K562 (cell line): ENCODE results near the gene ZNF48. TPM values are rescaled to one million over a fixed set of nuclear protein-coding genes. Genes with fewer than 3 reads are reported as not detected.

Source experiments
- CBX2 ChIP-seq: fragments of 200-600 bp; sonication (generic); IDR thresholded peaks from one replicate; pipeline ENCODE4 v1.6.1; 2012; ENCODE audit warnings: mild to moderate bottlenecking, low read length, inconsistent platforms; ENCODE audit not compliant: insufficient read depth, poor library complexity, severe bottlenecking
- FOS ChIP-seq: IDR thresholded peaks from 3 replicates; pipeline ENCODE4 v1.6.1; 2011; ENCODE audit not compliant: insufficient read length; ENCODE audit errors: extremely low read depth
- KAT2B ChIP-seq: IDR thresholded peaks from one replicate; pipeline ENCODE4 v1.6.1; 2012; ENCODE audit warnings: low read depth, mild to moderate bottlenecking, control low read depth, inconsistent platforms, low read length, moderate library complexity
- KAT7 ChIP-seq: sonication (generic); formaldehyde crosslinking; IDR thresholded peaks from 2 replicates; pipeline ENCODE4 v1.8.0; 2022; ENCODE audit warnings: missing genetic modification reagents, mild to moderate bottlenecking, borderline replicate concordance
- MIER1 ChIP-seq: fragments of 450-650 bp; IDR thresholded peaks from 2 replicates; pipeline ENCODE4 v1.6.1; 2016; ENCODE audit warnings: antibody characterized with exemption, mild to moderate bottlenecking, low read depth
- MTF1 ChIP-seq: fragments of 250-450 bp; sonication (Bioruptor Pico); IDR thresholded peaks from 2 replicates; pipeline ENCODE4 v1.9.0; 2021; ENCODE audit warnings: moderate library complexity, mild to moderate bottlenecking, inconsistent platforms, borderline replicate concordance
- NFATC3 ChIP-seq: fragments of 450-650 bp; IDR thresholded peaks from 2 replicates; pipeline ENCODE4 v1.6.1; 2017; ENCODE audit warnings: mild to moderate bottlenecking
- SP1 ChIP-seq: sonication (generic); formaldehyde crosslinking; IDR thresholded peaks from 2 replicates; pipeline ENCODE4 v1.8.1; 2022; ENCODE audit warnings: mild to moderate bottlenecking, missing genetic modification reagents
- SREBF1 ChIP-seq: fragments of 150-350 bp; IDR thresholded peaks from 2 replicates; pipeline ENCODE4 v1.6.1; 2014; ENCODE audit warnings: antibody characterized with exemption, low read depth, low read length, borderline replicate concordance
- ZEB2 ChIP-seq: fragments of 450-650 bp; IDR thresholded peaks from 2 replicates; pipeline ENCODE4 v1.6.1; 2016
- ZKSCAN1 ChIP-seq: fragments of 150-350 bp; IDR thresholded peaks from 2 replicates; pipeline ENCODE4 v1.6.1; 2016; ENCODE audit warnings: low read depth, low read length
- ZNF551 ChIP-seq: fragments of 250-450 bp; sonication (Bioruptor Pico); IDR thresholded peaks from 2 replicates; pipeline ENCODE4 v1.5.0; 2021; ENCODE audit warnings: mild to moderate bottlenecking, moderate library complexity
- ZNF668 ChIP-seq: fragments of 250-450 bp; sonication (Bioruptor Pico); IDR thresholded peaks from 2 replicates; pipeline ENCODE4 v1.8.0; 2022; ENCODE audit warnings: mild to moderate bottlenecking, inconsistent platforms
- polyA plus RNA-seq, 8 experiments: library from polyadenylated mRNA; depleted of rRNA in 4 of 8; stranded (reverse) in 5 of 8; unstranded in 3 of 8; fragments of >200 nt; fragmentation: Nextera tagmentation in 2 of 8; fragmentation: Illumina TruSeq in 1 of 8; extraction: Ambion mirVana in 2 of 8; extraction: Trizol in 1 of 8; gene quantifications; 2 replicates each; pipeline versions ENCODE4 v1.2.1 to v1.2.3, GENCODE V29; 2011 to 2014; ENCODE audit warnings: inconsistent platforms in 1 of 8, missing spikeins in 1 of 8
- total RNA-seq, 7 experiments: library from RNA; depleted of rRNA in 6 of 7; stranded (reverse); fragments of >200 nt in 6 of 7; fragmentation: Illumina TruSeq in 2 of 7; extraction: Trizol in 2 of 7; gene quantifications; 2 replicates each; pipeline versions ENCODE4 v1.2.1 to v1.2.3, GENCODE V29; 2011 to 2021; ENCODE audit warnings: low replicate concordance in 1 of 7
- TF ChIP-seq, protein P1 (sequence below), 2 experiments: fragments of 250-450 bp in 1 of 2; fragments of 450-650 bp in 1 of 2; sonication (Bioruptor Pico) in 1 of 2; IDR thresholded peaks; 2 replicates each; pipeline versions ENCODE4 v1.6.1 to v1.8.0; 2016 to 2021; ENCODE audit warnings: mild to moderate bottlenecking in 2 of 2, moderate library complexity in 2 of 2, missing compliant biosample characterization in 1 of 2, missing genetic modification characterization in 1 of 2
- TF ChIP-seq, protein P2 (sequence below): sonication (generic); formaldehyde crosslinking; IDR thresholded peaks from 2 replicates; pipeline ENCODE4 v1.8.1; 2023; ENCODE audit warnings: missing genetic modification reagents, mild to moderate bottlenecking, borderline replicate concordance
- TF ChIP-seq, protein P3 (sequence below): fragments of 150-350 bp; IDR thresholded peaks from 2 replicates; pipeline ENCODE4 v1.6.1; 2014; ENCODE audit warnings: low read depth, mild to moderate bottlenecking, low read length, borderline replicate concordance

The ZNF48 gene
- total and polyA plus RNA-seq, 9 of the 15 experiments (the other 6 are each of a cell fraction or from before 2014, with no cell fraction given) = 0.38 to 11.6 (median 4.7) TPM

DNA sequence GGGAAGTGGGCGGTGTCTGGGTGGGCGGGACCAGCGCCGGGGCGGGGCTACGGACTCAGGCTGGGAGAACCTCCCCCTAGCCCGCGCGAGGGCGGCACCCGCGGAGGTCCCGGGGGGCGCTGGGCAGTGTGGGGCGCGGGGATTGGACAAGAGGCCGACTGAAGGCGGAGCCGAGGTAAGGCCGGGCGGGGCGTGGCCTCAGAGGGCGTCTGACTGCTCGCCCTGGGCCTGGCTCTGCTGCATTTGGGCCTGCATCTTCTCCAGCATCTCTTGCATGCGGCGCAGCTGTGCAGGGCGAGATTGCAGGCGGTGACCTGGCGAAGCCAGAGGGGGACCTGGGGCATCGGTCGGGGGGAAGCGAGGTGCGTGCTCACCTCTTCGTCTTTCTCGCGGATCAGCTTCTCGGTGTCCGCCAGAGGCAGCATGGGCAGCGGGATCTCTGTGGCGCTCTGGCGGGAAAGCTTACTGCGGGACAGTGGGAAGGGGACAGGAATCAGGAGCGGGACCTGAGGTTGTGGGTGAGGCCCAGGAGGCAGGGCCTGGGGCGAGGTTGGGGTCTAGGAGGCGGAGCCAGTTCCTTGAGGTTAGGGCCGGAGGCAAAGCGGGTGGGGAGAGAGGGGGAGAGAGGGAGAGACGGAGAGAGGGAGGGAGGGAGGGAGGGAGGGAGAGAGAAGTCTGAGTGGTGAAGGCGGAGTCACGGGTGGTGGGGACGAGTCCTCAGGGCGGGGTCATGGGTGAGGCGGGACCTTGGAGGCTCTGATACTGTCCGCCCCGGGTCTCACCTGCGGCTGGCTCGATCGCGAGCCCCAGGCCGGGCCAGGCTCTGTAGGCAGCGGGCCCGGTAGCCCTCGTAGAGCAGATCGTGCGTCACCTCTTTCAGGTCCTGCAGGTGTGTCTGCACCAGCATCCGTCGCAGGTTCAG is 16.7 kb upstream of the ZNF48 start (continued):
- TF ChIP-seq, protein P1, sequence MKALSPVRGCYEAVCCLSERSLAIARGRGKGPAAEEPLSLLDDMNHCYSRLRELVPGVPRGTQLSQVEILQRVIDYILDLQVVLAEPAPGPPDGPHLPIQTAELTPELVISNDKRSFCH (CRISPR knock-in tag; IDR thresholded peaks at IDR 0.05) = no peak
- TF ChIP-seq, protein P1 (tag; IDR thresholded peaks at IDR 0.05) = peak; percentile 50; the same call in 1 of the 2 replicates
- TF ChIP-seq ZNF668 (CRISPR knock-in tag) (no peak), CBX2 (no peak), MIER1 (no peak), SREBF1 (no peak), SP1 (CRISPR knock-in tag) (peak; percentile 85), ZEB2 (no peak), KAT2B (no peak), NFATC3 (no peak), ZKSCAN1 (no peak), KAT7 (CRISPR knock-in tag) (no peak), MTF1 (CRISPR knock-in tag) (no peak), FOS (no peak), ZNF551 (no peak)
- TF ChIP-seq, protein P2, sequence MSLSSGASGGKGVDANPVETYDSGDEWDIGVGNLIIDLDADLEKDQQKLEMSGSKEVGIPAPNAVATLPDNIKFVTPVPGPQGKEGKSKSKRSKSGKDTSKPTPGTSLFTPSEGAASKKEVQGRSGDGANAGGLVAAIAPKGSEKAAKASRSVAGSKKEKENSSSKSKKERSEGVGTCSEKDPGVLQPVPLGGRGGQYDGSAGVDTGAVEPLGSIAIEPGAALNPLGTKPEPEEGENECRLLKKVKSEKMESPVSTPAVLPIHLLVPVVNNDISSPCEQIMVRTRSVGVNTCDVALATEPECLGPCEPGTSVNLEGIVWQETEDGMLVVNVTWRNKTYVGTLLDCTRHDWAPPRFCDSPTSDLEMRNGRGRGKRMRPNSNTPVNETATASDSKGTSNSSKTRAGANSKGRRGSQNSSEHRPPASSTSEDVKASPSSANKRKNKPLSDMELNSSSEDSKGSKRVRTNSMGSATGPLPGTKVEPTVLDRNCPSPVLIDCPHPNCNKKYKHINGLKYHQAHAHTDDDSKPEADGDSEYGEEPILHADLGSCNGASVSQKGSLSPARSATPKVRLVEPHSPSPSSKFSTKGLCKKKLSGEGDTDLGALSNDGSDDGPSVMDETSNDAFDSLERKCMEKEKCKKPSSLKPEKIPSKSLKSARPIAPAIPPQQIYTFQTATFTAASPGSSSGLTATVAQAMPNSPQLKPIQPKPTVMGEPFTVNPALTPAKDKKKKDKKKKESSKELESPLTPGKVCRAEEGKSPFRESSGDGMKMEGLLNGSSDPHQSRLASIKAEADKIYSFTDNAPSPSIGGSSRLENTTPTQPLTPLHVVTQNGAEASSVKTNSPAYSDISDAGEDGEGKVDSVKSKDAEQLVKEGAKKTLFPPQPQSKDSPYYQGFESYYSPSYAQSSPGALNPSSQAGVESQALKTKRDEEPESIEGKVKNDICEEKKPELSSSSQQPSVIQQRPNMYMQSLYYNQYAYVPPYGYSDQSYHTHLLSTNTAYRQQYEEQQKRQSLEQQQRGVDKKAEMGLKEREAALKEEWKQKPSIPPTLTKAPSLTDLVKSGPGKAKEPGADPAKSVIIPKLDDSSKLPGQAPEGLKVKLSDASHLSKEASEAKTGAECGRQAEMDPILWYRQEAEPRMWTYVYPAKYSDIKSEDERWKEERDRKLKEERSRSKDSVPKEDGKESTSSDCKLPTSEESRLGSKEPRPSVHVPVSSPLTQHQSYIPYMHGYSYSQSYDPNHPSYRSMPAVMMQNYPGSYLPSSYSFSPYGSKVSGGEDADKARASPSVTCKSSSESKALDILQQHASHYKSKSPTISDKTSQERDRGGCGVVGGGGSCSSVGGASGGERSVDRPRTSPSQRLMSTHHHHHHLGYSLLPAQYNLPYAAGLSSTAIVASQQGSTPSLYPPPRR (CRISPR knock-in tag) = peak; percentile 53; the same call in 1 of the 2 replicates
- TF ChIP-seq, protein P3, sequence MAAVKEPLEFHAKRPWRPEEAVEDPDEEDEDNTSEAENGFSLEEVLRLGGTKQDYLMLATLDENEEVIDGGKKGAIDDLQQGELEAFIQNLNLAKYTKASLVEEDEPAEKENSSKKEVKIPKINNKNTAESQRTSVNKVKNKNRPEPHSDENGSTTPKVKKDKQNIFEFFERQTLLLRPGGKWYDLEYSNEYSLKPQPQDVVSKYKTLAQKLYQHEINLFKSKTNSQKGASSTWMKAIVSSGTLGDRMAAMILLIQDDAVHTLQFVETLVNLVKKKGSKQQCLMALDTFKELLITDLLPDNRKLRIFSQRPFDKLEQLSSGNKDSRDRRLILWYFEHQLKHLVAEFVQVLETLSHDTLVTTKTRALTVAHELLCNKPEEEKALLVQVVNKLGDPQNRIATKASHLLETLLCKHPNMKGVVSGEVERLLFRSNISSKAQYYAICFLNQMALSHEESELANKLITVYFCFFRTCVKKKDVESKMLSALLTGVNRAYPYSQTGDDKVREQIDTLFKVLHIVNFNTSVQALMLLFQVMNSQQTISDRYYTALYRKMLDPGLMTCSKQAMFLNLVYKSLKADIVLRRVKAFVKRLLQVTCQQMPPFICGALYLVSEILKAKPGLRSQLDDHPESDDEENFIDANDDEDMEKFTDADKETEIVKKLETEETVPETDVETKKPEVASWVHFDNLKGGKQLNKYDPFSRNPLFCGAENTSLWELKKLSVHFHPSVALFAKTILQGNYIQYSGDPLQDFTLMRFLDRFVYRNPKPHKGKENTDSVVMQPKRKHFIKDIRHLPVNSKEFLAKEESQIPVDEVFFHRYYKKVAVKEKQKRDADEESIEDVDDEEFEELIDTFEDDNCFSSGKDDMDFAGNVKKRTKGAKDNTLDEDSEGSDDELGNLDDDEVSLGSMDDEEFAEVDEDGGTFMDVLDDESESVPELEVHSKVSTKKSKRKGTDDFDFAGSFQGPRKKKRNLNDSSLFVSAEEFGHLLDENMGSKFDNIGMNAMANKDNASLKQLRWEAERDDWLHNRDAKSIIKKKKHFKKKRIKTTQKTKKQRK = no peak
